ENCODE data around the gene BBX.

DNA sequence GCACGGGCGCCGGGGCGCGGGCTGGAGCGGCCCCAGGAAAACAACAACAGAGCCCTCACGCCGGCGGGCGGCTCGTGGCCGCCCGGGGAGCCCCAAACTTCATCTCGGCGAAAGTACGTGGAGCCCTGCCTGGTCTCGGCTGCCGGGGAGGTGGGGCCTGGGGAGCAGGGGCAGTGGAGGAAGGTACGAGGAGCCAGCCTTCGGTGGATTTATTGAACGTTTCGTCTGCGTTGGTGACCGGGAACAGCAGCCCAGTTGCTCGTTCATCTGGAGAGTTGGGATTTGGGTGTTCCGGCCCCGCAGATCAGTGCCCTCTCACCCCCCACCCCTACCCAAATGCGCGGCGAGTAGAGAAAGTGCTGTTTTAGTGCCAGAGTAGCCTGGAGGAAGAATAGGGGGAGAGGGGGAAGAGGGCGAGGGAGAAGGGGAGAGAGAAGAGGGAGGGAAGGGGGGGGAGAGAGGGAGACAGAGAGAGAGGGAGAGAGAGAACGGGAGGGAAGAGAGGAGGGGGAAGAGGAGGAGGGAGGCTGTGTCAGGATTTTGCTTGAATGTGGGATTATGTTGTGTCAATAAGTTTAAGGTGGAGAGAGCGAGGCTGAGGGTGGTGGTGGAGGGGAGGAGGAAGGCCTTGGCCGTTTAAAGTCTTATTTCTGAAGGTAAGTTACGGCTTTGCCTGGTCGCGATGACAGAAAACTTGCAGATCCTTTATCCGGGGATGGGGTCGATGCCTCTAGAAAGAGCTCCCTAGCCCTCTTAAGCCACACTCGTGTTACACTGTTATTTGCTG lies 970 bp downstream of the BBX start:
- TF ChIP-seq, protein P1, sequence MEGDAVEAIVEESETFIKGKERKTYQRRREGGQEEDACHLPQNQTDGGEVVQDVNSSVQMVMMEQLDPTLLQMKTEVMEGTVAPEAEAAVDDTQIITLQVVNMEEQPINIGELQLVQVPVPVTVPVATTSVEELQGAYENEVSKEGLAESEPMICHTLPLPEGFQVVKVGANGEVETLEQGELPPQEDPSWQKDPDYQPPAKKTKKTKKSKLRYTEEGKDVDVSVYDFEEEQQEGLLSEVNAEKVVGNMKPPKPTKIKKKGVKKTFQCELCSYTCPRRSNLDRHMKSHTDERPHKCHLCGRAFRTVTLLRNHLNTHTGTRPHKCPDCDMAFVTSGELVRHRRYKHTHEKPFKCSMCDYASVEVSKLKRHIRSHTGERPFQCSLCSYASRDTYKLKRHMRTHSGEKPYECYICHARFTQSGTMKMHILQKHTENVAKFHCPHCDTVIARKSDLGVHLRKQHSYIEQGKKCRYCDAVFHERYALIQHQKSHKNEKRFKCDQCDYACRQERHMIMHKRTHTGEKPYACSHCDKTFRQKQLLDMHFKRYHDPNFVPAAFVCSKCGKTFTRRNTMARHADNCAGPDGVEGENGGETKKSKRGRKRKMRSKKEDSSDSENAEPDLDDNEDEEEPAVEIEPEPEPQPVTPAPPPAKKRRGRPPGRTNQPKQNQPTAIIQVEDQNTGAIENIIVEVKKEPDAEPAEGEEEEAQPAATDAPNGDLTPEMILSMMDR (IDR thresholded peaks at IDR 0.05; ENCODE audit: low read depth, low read length, missing input control) = no peak
- TF ChIP-seq, protein P2, sequence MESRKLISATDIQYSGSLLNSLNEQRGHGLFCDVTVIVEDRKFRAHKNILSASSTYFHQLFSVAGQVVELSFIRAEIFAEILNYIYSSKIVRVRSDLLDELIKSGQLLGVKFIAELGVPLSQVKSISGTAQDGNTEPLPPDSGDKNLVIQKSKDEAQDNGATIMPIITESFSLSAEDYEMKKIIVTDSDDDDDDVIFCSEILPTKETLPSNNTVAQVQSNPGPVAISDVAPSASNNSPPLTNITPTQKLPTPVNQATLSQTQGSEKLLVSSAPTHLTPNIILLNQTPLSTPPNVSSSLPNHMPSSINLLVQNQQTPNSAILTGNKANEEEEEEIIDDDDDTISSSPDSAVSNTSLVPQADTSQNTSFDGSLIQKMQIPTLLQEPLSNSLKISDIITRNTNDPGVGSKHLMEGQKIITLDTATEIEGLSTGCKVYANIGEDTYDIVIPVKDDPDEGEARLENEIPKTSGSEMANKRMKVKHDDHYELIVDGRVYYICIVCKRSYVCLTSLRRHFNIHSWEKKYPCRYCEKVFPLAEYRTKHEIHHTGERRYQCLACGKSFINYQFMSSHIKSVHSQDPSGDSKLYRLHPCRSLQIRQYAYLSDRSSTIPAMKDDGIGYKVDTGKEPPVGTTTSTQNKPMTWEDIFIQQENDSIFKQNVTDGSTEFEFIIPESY (IDR thresholded peaks at IDR 0.05) = no peak
- TF ChIP-seq JUND (IDR thresholded peaks at IDR 0.05) (no peak), HNF4A (conservative IDR thresholded peaks at IDR 0.05) (no peak), GABPA (IDR thresholded peaks at IDR 0.05 in 1 of 2, conservative IDR thresholded peaks at IDR 0.05 in 1 of 2) (no peak), FOXA2 (IDR thresholded peaks at IDR 0.05) (no peak)
- TF ChIP-seq, protein P3, sequence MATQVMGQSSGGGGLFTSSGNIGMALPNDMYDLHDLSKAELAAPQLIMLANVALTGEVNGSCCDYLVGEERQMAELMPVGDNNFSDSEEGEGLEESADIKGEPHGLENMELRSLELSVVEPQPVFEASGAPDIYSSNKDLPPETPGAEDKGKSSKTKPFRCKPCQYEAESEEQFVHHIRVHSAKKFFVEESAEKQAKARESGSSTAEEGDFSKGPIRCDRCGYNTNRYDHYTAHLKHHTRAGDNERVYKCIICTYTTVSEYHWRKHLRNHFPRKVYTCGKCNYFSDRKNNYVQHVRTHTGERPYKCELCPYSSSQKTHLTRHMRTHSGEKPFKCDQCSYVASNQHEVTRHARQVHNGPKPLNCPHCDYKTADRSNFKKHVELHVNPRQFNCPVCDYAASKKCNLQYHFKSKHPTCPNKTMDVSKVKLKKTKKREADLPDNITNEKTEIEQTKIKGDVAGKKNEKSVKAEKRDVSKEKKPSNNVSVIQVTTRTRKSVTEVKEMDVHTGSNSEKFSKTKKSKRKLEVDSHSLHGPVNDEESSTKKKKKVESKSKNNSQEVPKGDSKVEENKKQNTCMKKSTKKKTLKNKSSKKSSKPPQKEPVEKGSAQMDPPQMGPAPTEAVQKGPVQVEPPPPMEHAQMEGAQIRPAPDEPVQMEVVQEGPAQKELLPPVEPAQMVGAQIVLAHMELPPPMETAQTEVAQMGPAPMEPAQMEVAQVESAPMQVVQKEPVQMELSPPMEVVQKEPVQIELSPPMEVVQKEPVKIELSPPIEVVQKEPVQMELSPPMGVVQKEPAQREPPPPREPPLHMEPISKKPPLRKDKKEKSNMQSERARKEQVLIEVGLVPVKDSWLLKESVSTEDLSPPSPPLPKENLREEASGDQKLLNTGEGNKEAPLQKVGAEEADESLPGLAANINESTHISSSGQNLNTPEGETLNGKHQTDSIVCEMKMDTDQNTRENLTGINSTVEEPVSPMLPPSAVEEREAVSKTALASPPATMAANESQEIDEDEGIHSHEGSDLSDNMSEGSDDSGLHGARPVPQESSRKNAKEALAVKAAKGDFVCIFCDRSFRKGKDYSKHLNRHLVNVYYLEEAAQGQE (IDR thresholded peaks at IDR 0.05) = no peak
- TF ChIP-seq, protein P4, sequence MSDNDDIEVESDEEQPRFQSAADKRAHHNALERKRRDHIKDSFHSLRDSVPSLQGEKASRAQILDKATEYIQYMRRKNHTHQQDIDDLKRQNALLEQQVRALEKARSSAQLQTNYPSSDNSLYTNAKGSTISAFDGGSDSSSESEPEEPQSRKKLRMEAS (IDR thresholded peaks at IDR 0.05) = no peak
